ENCODE measurements around the gene EXOSC5.
A peak's percentile ranks its signal among the peaks of the same experiment; 100 is the strongest.
"Not testable (repeated sequence)": the region's sequence is repeated elsewhere in the genome, so short reads cannot be mapped to it uniquely, and the experiment has no call there.

Gene EXOSC5

DNA sequence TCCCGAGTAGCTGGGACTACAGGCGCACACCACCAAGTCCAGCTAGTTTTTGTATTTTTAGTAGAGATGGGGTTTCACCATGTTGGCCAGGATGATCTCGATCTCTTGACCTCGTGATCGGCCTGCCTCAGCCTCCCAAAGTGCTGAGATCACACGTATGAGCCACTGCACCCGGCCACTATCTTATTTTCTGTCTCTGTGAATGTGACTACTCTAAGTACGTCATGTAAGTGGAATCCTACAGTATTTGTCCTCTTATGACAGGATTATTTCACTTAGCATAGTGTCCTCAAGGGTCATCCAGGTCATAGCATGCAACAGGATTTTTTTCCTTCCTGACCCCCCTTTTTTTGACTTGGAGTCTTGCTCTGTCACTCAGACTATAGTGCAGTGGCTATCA, 25.6 kb downstream of the EXOSC5 start:
- DNase-seq (ENCODE audit: insufficient read length, low spot score) (no peak), FAIRE-seq (no peak)

DNA sequence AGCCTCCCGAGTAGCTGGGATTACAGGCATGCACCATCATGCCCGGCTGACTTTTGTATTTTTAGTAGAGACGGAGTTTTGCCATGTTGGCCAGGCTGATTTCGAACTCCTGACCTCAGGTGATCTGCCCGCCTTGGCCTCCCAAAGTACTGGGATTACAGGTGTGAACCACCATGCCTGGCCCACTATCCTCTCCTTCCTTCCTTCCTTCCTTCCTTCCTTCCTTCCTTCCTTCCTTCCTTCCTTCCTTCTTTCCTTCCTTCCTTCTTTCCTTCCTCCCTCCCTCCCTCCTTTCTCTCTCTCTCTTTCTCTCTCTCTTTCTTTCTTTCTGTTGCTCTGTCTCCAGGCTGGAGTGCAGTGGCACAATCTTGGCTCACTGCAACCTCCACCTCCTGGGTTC, 26.0 kb downstream of the EXOSC5 start:
- DNase-seq (ENCODE audit: insufficient read length, low spot score); FAIRE-seq: not testable (repeated sequence)

DNA sequence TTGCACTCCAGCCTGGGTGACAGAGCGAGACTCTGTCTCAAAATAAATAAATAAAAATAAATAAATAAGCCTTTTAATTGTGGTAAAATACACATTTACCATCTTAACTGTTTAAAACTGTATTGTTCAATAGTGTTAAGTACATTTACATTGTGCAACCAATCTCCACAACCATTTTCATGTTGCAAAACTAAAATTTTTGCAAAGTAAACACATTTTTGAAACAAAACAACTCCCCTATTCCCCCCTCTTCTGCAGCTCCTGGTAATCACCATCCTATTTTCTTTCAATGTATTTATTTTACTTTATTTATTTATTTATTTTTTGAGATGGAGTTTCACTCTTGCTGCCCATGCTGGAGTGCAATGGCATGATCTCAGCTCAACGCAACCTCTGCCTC, 27.4 kb downstream of the EXOSC5 start:
- FAIRE-seq = no peak

DNA sequence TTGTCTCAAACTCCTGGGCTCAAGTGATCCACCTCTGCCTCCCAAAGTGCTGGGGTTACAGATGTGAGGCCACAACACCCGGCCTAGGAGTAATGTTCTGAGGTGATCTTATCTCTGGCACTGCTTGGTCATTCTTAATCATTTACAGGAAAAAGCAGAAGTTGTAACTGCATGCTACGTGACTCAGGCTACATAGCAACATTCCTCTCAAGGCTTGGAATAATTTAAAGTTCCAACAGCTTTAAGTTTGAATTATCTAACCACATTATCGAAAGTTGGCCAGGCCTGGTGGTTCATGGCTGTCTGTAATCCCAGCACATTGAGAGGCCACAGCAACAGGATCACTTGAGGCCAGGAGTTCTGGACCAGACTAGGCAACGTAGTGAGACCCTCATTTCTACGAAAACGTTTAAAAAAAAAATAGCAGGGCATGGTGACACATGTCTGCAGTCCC, 29.3 kb downstream of the EXOSC5 start:
- peak; percentile 89 for FAIRE-seq
- no peak for DNase-seq (ENCODE audit: insufficient read length, low spot score)

More for the DNA sequence above, 27.4 kb downstream of the EXOSC5 start:
- no peak for DNase-seq (ENCODE audit: insufficient read length, low spot score)

DNA sequence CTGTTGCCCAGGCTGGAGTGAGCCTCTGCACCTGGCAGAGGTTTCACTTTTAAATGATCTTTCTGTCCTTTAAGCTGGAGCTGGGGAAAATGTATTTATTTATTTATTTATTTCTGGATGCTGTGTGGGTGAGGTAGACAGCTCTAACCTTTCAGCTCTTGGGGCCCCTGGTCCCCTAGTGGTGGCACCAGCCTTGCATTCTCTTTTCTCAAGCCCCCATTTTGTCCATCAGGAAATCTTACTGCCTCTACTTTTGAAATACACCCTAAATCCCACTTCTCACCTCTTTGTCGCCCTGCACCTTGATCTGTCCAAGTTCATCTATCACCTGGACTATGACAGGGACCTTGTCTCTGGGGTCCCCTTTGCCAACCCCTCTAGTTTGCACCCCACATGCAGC, 31.1 kb downstream of the EXOSC5 start:
- FAIRE-seq (no peak), DNase-seq (ENCODE audit: insufficient read length, low spot score) (no peak)

DNA sequence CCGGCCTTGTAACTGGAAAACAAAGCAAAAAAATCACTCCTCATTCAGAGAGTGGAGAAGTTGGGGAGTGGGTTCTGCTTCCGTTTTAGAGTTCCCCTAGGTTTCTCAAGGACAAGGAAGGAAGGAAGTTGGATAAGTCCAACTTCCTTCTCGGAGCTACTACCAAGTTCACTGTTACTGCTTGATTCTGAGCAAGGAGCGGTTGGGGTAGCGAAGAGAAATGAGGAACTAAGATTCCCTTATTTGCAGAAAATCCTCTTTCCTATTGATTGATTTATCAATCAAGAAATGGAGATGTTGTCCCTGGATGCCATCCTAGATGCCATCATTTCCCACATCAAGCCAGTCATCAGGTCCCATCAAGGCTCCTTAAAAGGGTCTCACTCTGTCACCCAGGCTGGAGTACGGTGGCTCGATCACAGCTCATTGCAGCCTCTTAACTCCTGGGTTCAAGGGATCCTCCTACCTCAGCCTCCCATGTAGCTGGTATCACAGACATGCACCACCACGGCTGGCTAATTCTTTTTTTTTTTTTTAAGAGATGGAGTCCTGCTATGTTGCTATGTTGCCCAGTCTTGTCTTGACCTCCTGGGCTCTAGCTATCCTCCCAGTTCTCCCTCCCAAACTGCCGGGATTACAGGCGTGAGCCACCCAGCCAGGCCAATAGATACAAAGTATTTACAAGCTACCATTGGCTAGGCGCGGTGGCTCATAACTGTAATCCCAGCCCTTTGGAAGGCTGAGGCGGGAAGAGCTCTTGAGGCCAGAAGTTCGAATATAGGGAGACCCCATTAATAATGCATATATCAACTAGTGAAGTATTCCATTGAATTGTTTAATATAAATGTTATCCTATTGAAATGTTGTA, 32.4 kb downstream of the EXOSC5 start:
- FAIRE-seq = peak; percentile 14

DNA sequence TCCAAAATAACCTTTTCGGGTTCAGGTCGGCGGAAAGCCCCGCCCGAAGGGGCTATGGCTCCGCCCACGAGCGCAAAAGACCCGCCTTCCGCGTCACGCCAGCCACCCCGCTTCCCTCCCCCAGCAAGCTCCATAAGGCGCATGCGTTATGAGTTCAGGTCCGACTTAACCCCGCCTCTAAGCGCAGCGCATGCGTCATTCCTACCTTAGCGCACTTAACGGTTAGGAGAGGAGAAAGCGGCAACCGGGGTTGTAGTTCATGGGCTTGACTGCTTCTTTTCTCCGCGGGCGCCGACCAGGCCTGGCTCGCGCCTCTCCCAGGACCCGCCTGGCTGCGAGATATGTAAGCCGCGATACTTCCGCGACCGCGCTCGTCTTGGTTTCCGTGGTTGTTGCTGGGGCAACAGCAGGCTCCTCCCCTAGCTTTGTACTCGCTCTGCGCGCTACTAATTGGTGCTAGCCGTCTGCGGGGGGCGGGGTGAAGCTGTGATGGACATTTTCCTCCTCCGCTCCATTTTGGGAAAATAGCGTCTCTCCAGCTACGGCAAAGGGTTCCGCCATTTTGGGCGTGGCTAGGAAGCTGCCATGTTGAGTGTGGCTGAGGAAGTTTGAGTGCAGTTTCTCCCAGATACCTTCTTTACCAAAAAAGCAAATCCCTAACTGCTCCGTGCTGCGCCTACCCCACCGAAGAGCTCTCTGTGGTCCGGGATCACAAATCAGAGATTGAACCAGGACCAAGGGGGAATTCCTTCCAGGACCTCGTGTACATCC, 33.2 kb downstream of the EXOSC5 start, which contains the start of gene B9D2:
Gene B9D2, minus strand, starts transcription at position 397 of the 771 bp plus-strand sequence. CDS start 630 bp downstream, outside the sequence.
- peak; percentile 99 for FAIRE-seq
- peak; percentile 77 for DNase-seq (ENCODE audit: insufficient read length, low spot score)

More for the DNA sequence above, 32.4 kb downstream of the EXOSC5 start:
- DNase-seq (ENCODE audit: insufficient read length, low spot score) = no peak

DNA sequence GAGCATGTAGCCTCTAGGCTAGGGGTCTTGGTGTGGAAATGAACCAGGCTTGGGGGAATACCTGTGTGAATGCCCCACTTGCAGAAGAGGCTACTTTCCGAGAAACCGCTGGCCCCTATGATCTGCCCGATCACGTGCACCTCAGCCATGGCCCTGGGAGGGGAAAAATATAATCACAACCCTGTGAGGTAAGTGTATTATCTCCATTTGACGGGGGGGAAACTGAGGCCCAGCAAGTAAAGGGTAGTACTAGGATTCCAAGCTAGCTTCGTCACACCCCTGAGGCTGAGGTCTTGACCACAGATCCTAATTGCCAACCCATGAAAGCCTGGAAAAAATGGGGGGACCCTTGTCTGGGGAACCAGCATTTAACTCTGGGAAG, 33.8 kb downstream of the EXOSC5 start:
- FAIRE-seq = no peak
- DNase-seq (ENCODE audit: insufficient read length, low spot score) = no peak

DNA sequence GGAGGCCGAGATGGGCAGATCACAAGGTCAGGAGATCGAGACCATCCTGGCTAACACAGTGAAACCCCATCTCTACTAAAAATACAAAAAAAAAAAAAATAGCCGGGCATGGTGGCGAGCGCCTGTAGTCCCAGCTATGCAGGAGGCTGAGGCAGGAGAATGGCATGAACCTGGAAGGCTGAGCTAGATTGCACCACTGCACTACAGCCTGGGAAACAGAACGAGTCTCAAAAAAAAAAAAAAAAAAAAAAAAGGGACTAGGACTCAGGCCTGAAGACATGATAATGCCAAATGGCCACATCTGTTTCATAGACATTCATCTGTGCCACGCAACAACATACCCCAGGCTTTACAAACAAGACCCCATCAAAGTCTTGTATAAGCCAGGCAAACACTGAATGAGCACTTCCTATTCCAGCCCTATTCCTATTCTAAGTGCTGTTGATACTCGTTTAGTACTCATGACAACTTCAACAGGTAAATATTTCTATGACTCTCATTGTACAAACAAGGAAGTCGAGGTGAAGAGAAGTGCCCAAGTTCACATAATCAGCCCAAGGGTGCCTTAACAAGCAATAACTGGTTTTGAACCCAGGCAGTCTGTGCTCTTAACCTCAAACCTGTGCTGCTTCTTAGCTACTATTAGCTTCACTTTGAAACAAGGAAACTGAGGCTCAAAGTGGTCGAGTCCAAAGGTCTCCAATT, 34.9 kb downstream of the EXOSC5 start:
- FAIRE-seq = no peak
- no peak for DNase-seq (ENCODE audit: insufficient read length, low spot score)

DNA sequence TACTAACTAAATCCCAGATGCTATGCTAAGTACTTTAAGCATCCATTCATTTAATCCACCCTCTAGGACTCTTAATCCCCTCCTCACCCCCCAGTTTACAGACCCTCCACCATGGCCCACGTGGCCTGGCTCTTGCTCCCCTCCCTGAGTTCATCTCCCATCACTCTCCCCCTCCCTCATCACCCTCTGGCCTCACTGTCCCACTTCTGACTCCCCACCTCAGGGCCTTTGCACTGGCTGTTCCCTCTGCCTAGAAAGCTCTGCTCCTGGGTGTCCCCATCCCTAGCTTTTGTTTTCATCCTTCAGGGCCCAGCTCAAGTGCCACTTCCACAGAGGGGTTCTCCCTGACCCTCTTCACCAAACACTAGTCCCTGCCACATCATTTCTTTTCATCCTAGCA, 37.4 kb downstream of the EXOSC5 start:
- no peak for FAIRE-seq
- no peak for DNase-seq (ENCODE audit: insufficient read length, low spot score)

DNA sequence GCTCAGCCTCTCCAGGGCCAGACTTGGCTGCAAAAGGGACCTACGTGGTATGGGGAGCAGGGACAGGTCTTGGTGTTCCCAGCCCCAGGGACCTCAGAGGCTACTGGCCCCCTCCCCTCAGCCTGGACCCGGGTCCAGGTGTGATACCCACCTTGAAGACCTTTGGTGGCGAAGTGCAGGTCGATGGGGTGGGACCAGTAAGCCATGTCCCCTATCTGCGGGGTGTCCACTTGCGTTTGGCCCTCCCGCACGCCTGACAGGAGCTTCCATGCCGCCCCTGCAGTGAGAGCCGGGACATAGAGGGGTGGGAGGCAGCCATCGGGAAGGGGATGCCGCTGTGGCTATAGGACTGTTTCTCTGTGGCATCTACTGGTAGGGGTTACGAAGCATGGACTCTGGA, 39.4 kb downstream of the EXOSC5 start:
- DNase-seq (ENCODE audit: insufficient read length, low spot score) (no peak), FAIRE-seq (no peak)

DNA sequence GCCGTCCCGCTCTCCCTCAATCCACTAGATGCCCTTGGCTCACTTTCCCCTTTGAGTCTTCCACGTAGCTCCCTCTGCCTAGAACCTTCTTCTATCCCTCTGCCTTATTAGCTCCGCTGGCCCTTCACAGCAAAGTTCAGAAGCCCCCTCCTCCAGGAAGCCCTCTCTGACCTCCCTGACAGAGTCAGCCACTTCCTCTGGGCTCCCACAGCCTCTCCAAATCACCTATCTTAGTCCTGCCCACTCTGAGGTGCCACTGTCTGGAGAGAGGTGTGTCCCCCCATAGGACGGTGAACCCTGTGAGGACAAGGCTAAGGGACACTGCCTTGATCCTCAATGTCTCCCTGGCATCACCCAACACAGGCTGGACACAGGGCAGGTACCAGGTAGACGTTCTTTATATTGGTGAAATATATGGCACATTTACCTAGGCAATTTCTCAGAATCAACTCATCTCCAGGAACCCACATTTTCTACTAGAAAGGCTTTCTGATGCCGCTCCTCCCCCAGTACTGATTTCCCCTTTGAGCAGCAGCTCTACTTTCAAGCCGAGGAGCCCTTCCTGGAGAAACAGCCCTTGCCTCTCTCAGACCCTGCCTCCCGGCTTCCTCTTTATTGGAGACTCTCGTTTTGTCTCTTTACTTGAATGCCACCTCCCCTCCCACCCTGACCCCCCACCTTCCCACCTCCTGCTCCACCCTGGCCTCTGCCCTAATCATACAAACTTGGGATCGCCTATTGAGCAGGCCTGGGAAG, 40.0 kb downstream of the EXOSC5 start:
- no peak for DNase-seq (ENCODE audit: insufficient read length, low spot score)

DNA sequence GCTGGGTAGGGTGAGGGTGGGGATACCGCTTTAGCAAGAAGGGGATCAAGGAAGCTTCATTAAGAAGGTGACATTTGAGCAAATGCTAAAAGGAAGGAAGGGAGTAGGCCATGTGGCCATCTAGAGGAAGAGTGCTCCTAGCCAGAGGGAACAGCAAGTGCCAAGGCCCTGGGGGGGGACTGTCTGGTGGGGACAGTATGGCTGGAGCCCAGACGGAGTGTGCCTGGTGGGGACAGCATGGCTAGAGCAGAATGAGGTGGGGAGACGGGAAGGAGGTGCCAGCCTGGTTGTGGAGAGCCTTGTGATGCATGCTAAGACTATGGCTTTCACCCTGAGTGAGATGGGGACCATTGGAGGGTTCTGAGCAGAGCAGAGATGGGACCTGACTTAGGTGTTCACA, 41.4 kb downstream of the EXOSC5 start:
- DNase-seq (ENCODE audit: insufficient read length, low spot score) (no peak), FAIRE-seq (no peak)

More for the DNA sequence above, 40.0 kb downstream of the EXOSC5 start:
- FAIRE-seq = no peak

DNA sequence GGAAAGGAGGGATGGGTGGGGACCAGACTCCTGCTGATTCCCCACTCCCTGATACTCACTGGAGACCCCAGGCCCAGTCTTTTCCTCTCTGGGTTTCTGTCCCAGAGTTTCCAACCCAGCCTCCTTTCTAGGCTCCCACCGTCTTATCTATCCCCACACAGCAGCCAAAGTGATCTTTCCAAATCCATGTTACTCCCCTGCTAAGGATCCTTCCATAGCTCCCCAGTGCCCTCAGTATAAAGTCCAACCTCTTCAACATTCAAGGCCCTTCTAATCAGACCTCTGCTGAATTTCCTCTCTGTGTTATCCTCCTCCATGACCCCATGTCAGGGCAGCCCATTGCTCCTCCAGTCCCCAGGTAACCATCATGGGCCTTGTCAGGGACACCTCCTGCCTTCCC, 42.1 kb downstream of the EXOSC5 start:
- FAIRE-seq (no peak), DNase-seq (ENCODE audit: insufficient read length, low spot score) (no peak)

DNA sequence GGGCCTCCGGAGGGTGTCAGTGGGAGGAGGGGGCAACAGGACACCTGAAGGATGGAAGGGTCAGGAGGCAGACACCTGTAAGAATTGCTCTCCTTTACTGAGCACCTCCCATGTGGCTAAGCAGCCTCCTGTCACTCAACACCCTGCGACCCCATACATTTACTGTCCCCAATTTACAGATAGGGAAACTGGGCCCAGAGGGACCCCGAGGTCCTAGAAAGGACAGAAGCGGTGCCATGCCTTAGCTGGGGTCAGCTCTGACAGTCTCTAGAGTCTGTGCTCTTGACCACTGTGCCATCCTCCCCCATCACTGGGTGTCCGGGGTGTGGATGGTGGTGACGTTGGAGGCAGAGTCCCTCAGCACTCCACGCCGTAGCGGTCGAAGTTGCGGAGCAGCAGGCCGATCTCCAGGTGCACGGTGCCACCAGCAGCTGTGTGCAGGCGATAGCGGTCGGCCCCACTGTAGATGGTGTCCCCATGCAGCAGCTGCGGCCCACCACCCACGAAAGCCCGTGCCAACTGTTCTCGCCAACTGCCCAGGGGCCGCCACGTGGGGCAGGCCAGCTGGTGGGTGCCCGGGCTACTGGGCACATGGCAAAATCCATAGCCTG, 42.7 kb downstream of the EXOSC5 start:
- DNase-seq (ENCODE audit: insufficient read length, low spot score) (no peak), FAIRE-seq (no peak)

DNA sequence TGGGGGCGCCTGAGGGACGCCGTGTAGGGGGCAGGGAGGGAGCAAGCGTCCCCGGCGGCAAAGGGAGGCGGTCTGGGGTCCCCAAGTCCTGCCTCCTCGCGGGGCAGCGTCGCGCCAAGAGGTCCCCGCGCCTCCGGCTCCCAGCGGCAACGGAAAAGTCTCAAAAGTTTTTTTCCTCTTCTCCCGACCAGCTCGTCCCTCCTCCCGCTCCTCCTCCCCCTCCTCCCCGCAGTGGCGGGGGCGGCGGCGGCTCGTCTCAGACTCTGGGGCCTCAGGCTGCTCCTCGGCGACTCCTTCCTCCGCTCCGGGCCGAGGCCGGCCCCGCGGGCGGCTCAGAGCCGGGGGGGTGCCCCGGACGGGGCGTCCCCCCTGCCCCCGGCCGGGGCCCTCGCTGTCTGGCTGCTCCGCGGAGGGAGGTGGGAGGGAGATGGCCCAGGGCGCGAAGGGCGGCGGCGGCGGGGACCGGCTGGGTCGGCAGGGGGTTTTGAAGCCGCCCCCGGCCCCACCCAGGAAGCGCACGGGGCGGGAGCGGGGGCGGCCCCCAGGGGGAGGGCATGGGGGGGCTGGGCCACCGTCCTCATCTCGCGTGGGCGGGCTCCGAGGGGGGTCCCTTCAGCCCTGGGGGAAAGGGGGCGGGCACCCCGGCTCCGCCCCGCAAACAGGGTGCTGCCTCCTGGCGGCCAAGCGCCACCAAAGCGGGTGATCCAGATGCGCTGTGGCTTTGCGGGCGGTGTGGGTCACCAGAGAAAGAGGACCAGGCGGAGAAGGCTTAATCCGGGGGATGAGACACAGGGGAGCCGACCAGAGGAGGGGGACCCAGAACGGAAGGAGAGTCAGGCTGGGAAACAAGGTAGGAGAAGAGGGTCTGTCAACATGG, 43.5 kb downstream of the EXOSC5 start, which contains the start of gene TGFB1:
Gene TGFB1, minus strand, starts transcription at position 457 of the 877 bp plus-strand sequence. CDS start 878 bp downstream, outside the sequence.
- DNase-seq (ENCODE audit: insufficient read length, low spot score) (peak; percentile 89), FAIRE-seq (peak; percentile 87)

DNA sequence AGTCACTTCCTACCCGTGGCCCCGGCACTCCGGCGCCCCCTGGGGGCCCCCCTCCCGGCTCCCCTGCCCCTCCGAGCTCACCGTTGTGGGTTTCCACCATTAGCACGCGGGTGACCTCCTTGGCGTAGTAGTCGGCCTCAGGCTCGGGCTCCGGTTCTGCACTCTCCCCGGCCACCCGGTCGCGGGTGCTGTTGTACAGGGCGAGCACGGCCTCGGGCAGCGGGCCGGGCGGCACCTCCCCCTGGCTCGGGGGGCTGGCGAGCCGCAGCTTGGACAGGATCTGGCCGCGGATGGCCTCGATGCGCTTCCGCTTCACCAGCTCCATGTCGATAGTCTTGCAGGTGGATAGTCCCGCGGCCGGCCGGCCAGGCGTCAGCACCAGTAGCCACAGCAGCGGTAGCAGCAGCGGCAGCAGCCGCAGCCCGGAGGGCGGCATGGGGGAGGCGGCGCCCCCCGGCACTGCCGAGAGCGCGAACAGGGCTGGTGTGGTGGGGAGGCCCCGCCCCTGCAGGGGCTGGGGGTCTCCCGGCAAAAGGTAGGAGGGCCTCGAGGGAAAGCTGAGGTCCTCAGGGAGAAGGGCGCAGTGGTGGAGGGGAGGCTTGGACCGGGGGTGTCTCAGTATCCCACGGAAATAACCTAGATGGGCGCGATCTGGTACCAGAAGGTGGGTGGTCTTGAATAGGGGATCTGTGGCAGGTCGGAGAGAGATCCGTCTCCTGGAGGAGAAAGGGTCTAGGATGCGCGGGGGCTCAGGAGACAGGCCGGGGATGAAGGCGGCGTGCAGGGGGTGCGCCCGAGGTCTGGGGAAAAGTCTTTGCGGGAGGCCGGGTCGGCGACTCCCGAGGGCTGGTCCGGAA, 44.3 kb downstream of the EXOSC5 start:
- DNase-seq (ENCODE audit: insufficient read length, low spot score) (peak; percentile 62), FAIRE-seq (no peak)

DNA sequence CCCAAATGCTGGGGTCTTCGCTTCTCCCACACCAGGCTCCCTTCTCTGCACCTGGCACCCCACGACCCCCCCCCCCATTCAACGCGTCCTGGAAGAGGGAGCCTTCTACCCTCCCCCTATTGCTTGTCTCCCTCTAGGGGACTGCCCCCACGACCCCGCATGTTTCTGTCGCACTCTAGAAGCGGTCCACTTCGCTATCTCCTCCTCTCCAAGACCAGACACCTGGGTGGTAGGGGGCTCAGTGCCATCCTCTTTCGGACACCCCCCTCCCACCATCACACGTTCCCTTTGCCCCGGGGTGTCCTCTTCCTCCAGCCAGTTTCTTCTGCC, 44.9 kb downstream of the EXOSC5 start:
- FAIRE-seq (peak; percentile 53), DNase-seq (ENCODE audit: insufficient read length, low spot score) (no peak)
